HG02840 (cell line): ENCODE data around the gene EPHX1.
"Not testable (repeated sequence)": the region's sequence is repeated elsewhere in the genome, so short reads cannot be mapped to it uniquely, and the experiment has no call there.

Experiments
- ATAC-seq: cut with Tn5 transposase; IDR thresholded peaks from one replicate; pipeline ENCODE4 v1.9.1; 2021; ENCODE audit warnings: mild to moderate bottlenecking, moderate library complexity, moderate number of reproducible peaks; ENCODE audit not compliant: unreplicated experiment, low FRiP score

Gene EPHX1

DNA sequence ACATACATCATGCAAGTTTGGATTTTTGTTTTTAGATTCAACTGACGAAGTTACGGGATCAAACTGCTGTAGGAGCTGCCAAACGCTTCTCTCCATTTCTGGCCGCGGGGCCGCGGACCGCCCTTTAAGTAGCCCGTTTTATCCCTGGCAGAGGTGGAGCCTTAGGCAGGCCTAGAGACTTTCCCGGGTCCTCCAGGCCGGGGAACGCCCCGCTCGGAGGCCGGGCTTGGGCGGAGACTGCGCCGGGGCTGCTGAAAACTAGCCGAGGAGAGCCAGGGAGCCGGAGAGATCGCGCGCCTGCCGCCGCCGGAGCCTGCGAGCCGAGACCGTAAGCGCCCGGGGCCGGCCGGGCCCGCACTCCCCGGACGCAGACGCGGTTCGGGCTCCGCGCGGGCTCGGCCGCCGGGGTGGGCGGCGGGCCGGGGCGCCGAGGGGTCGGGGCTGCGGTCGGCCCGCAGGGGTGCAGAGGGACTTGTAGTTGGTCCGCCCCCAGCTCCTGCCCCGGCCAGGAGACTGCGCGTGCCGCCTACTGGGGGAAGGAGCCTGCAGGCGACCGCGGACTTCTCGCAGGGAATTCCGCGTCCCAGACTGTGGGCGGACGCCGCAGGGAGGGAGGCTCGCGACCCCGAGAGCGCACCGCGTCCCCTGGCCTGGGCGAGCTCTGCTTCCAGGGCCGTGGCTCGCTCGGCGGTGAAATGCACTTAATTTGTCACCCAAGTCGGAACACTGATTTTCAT, at the start of gene EPHX1:
EPHX1 (plus strand) TSS at position 283 of the 737 bp plus-strand sequence. CDS start 18,606 bp downstream, outside the sequence.
- ATAC-seq = peak; percentile 88

DNA sequence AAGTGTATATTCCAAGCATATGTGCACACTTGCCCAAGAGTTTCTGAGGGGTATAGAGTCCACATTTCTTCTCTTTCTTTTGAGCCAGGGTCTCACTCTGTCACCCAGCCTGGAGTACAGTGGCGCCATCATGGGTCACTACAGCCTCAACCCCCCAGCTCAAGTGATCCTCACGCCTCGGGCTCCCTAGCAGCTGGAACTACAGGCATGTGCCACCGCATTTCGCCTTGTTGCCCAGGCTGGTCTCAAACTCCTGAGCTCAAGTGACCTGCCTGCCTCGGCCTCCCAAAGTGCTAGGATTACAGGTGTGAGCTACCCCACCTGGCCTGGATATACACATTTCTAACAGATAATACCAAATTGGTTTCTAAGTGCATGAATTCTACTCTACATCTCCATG, 49.4 kb upstream of the EPHX1 start:
- no peak for ATAC-seq

DNA sequence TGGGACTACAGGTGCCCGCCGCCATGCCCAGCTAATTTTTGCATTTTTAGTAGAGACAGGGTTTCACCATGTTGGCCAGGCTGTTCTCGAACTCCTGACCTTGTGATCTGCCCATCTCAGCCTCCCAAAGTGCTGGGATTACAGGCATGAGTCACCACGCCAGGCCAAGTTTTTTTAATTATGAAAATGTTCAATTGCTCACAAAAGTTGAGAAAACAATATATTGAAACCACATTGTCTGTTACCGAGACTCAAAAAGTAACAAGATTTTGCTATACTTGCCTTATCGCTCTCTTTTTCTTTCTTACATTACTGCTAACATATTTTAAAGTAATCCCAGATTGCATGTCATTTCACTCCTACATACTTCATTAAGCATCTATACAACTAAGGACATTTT, 48.5 kb upstream of the EPHX1 start:
- not testable (repeated sequence) for ATAC-seq

DNA sequence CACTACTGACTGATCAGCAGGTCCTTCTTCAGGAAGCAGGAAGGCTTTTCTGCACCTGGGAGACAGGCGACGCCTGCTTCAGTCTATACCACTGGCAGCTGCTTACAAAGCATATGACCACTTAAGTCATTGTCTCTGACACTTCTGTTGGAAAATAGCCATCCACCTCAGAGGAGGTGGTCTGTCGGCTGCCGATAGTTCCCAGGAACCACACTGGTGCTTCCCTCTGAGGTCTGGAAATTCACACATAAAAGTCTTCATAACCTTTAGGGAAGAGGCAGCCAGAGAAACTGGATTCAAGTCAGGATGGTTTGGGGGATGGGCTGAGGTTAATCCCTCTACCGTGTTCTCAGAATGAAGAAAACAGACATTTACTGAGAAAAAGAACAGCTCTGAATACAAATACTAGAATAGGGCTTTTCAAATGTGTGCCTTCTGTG, 47.9 kb upstream of the EPHX1 start:
- no peak for ATAC-seq

DNA sequence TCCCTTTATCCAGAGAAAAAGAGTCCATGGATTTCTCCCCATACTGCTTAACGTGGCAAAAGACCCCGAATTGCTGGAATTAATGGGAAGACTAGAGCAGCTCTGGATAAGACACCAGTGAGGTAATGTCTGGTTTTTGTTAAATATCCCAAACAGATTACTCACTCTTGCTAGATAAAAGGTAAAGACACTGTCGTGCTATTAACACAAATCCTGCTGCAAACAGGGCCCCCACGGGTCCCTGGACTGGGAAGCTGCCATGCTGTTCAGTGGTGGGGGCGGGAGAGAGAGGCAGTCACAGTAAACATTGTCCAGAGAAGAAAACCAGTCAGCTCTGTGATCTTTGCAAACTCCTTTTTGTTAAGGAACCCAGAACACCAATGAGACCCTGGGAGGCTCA, 47.5 kb upstream of the EPHX1 start:
- ATAC-seq = no peak

DNA sequence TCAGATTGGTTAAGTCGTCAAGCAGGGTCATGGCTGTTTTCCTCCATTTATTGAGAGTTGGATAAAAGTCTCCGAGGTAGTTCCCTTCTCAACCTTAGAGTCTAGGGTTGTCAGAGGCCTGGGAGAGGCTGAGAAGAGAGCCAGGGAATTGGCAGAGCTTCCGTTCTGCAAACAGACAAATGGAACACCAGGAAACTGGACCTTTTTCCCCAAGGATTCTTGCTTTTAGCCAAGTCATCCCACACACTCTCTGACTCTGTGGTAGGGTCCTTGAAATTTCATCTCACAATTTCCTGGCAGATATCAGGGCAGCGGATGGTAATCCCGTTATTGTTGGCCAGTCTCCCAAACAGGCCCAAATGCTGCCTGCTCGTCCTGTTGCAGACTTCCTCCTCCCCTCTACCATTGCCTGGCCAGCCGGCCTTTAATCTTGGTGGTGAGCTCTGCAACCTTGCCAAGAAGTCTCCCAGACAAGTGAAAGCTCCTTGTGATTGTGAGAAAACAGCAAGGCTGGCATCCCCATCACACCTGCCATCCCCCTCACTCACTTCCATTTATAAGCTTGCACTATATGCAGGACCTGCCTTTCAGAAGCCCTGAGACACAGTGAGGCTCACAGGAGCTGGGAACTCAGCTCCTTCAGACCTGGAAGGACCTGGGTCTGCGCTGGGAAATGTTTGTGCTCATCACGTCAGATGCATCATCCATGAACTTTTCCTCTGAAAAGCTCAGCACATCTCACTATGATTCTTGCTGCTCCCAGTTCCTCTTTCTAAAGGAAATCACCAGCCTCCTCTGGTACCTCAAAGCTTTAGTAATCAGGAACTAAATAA, 46.0 kb upstream of the EPHX1 start:
- no peak for ATAC-seq

DNA sequence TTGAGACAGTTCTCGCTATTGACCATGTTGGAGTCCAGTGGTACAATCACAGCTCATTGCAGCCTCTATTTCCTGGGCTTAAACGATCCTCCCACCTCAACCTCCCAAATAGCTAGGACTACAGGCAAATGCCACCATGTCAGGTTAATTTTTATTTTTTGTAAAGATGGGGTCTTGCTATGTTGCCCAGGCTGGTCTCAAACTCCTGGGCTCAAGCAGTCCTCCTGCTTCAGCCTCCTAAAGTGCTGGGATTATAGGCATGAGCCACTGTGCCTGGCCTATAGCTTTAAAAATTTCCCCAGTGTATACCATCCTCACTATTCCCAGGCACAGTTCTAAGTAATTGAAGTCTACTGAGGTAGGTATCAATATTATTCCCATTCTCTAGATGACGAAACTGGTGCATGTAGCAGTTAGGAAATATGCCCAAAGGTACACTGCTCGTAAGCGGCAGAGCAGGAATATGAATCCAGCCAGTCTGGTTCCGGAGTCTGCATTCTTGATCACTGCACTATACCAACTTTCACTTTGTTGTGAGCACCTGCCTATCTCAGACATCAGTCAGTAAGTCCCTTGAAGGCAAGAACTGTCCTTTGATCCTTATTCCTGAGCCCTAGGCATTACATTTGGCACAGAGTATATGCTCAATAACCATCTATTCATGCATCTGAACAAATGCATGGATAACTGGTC, 43.8 kb upstream of the EPHX1 start:
- no peak for ATAC-seq

DNA sequence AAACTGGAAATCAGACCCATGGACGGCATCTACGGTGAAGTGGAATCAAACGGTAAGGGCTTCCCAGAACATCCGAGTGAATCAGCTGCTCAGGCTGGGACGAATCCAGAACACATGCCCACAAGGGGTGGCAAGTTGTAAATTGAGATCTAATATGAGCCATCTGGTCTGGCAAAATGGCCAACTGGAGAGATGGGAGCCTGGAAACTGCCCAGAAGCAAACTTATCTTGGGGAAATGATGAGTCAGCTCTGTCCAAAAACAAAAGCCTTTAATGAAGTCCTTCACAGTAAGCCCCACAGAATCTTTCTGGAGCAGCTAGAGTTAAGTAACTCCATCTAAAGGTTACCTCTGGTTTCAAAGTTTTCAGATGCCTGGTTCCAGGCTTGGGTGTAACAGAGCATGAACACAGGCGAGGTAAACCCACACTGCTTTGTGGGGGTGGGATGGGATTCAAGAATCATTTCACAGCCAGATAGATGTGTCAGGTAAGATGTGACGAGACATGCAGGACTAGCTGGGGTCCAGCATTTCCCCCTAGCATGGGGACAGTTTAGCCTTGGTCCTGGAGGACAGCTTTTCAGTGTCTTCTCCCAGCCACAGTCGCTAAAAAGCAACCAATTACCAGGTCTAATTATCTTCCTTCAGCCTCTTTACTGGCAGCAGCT, 42.8 kb upstream of the EPHX1 start:
- no peak for ATAC-seq

DNA sequence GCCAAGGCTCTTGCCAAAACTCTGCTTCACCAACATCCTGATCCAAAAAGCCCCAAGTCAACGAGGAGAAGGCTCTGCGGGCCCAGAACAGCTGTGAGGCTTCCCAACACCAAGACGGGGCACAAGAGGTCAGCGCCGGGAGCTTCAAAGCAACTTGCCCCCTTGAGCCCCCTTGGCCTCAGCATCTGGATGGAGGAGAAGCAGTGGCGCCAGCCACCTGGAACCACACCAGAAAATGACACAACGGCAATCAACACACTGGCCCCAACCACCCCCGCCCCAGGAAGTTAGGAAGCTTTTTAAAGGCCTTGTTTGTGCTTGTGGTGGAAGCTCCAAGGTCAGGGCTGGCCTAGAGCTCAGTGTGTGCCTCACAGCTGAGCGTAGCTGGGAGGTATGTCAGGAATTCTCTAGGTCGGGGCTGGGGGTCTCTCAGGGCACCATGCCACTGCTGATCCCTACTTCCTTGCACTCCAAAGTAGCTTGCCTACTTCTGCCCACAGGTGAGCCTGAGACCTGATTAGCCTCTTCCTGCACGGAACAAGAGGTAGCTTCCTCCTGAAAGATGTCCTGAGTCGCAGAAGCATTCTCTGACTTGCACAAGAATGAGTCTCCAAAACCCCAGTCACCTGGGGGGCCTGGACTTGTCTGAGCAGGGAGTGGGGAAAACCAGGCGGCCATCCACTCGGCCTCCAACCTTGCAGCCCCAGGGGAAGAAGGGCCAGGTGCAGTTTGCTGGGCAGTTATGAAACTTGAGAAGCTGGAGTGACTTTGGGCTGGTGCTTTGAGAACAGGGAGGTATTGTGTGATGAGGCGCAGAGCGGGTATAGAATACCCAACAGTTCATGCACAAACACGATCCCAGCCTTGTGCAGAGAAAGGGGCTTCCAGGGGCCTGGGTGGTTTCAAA, 42.0 kb upstream of the EPHX1 start:
- ATAC-seq = no peak

DNA sequence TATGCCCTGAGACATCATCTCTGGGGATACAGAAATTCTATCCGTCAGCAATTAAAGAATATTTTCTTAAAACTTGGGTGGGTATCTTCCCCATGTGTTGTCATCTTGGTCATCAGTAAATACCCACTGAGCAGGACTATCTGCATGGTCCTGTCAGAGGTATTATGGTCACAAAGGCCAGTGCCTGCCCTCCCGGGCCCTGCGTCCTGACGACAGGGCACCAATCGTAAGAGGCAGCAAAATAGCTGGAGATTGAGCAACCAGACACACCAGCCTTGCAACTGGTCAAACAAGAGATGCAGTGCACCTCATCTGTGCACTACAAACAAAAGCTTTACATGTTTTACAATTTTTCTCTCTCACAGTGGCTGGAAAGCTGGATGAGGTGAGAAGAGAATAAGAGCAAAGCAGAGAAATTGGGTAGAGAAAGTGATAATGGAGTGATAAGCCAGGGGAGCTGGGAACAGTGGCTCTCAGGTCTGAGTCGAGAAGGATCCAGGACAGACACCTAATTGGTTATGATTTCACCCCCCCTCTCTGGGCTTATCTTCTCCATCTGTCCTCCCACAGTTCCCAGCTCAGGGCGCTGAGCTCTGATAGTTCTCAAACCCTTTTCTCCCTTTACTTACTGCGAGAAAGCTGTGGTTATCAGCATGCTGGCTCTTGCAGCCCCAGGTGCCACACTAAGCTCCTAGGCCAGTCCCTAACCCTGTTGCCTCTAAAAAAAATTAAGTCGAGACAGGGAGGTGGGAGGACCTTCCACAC, 41.1 kb upstream of the EPHX1 start:
- no peak for ATAC-seq

DNA sequence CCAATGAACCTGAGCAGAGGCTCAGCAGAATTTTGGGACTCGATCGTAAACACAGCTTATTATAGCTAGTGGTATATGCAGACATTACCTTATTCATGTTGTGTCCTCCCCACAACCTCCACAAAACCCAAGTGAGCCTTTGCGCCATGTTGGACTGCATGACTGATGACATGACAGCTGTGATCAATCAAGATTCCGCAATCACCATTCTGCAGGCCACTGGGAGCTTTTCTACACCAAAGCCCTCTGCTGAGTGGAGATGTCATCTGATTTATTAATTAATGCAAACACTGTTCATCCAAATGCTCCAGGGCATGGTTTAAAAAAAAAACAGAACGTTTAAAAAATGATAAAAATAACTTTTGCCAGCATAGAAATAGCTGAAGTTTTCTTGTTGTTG, 40.2 kb upstream of the EPHX1 start:
- no peak for ATAC-seq

DNA sequence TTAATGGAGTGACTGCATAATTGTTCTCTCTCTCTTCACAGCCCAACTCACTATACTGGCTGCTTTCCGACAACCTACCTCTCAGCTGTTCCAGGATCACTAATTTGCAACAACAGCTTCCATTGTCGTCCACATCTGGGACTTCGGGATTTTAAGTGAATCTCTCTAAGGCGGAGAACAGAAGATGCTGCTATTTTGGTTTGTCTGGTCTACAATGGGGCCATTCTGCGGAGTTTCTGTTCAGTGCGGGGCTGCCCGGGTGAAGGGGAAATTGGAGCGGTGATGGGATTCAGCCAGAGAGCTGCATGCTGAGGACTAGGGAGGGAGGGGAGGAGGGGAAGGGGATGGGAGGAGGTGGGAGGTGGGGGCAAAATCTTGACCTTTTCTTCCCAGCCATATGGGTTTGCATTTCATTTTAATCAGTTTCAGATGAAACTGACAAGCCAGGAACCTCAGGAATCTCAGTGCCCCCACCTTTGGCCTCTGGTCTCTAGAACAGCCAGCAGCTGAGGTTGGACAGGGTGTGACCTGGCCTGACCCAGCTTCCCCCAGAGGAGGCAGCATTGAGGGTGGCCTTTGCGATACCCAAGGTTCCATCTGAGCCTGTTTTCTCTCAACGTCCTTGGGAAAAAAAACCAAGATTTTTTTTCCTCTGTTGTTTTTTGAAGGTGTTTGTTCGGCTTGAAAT, 39.2 kb upstream of the EPHX1 start:
- ATAC-seq = no peak

DNA sequence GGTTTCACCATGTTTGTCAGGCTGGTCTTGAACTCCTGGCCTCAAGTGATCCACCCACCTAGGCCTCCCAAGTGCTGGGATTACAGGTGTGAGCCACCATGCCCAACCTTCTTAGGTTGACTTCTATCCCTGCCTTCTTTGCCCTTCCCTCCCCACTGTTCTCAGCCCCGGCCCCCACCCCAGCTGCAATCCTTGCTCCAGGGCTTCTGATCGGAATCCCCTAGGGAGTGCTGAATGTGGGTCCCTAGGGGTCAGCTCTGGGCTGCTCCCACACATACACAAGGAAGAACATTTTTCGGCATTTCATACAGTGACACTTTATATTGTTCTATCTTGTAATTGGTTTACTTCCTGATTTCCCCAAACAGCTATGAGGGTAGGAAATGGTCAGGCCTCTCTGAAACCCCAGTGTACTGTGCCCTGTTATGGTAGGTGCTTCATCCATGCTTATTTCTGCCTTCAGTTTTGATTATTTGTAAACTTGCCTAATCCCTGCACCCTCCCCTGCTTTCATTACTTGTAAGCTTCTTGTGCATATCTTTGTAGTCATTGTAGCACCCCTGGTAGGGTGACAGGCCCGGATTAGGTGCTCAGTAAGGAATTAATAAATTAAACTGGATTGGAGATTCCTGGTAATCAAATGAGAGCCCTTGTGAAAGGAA, 38.1 kb upstream of the EPHX1 start:
- no peak for ATAC-seq

DNA sequence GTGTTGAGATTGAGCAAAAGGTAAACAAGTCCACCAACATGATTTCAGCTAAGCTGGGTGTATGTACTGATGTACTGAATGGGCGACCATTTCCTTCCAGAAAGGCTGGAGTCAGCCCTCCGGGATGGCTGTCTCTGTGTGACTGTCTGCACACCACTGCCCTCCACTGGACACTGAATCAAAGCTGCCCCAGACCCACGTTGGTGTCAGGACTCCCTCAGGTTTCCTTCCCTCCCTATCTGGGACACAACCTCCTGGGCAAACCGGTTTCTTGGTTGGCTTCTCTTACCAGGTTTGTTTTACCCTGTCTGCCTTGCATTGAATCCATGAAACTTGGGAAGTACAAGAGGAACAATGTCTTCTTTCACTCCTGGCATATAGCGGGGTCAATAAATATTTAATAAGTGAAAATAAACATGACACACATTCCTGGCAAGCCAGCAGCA, 37.6 kb upstream of the EPHX1 start:
- no peak for ATAC-seq

DNA sequence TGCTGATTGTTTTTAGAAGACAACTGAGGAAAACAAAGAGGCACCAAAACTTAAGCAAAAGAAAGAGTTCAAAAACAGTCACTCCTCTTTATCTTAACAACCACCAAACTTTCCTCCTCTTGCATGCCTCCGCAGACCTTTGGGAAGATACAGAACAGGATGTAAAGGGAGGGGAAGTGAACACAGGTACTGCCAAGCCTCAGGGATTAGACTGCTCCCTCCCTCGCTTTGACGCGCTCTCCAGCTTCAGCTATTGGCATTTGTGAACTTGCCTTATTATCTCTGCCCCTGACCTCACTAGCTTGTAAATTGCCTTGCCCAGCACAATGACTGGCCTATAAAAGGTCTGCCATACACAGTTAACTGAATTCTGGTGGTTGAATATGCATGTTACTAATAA, 37.1 kb upstream of the EPHX1 start:
- no peak for ATAC-seq

DNA sequence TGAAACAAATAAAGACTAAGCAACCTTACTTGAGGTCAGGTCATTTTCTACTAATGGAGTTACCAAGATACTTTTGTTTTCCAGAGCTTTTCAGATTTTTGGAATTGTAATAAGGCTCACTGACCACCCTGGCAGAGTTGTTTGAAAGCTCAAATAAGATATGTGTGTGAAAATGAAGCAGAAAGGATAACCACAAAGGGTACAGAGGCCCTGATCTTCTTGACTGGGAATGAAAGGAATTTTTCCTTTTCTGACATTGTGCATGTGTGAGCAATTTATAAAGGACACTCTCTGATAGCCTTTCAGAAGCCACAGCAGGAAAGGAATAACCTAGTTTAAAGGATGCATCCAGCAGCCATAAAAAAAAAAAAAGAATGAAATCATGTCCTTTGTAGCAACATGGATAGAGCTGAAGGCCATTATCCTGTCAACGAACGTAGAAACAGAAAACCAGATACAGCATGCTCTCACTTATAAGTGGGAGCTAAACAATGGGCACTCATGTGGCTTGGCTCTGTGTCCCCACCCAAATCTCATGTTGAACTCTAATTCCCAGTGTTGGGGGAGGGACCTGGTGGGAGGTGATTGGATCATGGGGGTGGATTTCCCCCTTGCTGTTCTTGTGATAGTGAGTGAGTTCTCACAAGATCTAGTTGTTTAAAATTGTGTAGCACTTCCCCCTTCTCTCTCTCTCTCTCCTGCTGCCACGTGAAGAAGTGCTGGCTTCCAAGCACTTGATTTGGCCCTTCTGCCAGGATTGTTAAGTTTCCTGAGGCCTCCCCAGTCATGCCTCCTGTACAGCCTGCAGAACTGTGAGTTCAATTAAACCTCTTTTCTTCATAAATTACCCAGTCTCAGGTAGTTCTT, 35.4 kb upstream of the EPHX1 start:
- ATAC-seq = no peak

DNA sequence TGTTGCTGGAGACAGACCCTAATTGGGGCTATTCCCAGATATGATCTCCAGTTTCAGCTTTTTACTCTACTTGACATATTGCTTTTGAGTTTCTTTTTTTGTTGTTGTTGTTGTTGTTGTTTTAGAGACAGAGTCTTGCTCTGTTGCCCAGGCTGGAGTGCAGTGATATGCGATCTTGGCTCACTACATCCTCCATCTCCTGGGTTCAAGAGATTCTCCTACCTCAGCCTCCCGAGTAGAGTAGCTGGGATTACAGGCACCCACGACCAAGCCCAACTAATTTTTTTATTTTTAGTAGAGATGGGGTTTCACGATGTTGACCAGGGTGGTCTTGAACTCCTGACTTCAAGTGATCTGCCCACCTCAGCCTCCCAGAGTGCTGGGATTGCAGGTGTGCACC, 33.6 kb upstream of the EPHX1 start:
- no peak for ATAC-seq
